IPS-18a (cell line): ENCODE data around the gene SLC7A8.
"Not testable (repeated sequence)": the region's sequence is repeated elsewhere in the genome, so short reads cannot be mapped to it uniquely, and the experiment has no call there.

ENCODE experiments used
- H3K27ac ChIP-seq: one replicate; pipeline ENCODE4 v1.5.1; 2013; ENCODE audit warnings: low read length
- H3K27me3 ChIP-seq: one replicate; pipeline ENCODE4 v1.6.1; 2013; ENCODE audit warnings: mild to moderate bottlenecking, low read length; ENCODE audit not compliant: control insufficient read depth, insufficient read depth
- H3K36me3 ChIP-seq: one replicate; pipeline ENCODE4 v1.6.1; 2013; ENCODE audit warnings: low read depth, low read length; ENCODE audit not compliant: control insufficient read depth
- H3K4me1 ChIP-seq: one replicate; pipeline ENCODE4 v1.6.1; 2013; ENCODE audit warnings: low read depth, low read length; ENCODE audit not compliant: control insufficient read depth
- H3K4me3 ChIP-seq: one replicate; pipeline ENCODE4 v1.5.1; 2013; ENCODE audit warnings: low read length
- H3K9ac ChIP-seq: one replicate; pipeline ENCODE4 v1.6.1; 2013; ENCODE audit warnings: mild to moderate bottlenecking, low read length, moderate library complexity
- H3K9me3 ChIP-seq: one replicate; pipeline ENCODE4 v1.6.1; 2013; ENCODE audit warnings: low read depth, low read length; ENCODE audit not compliant: control insufficient read depth

The SLC7A8 gene

DNA sequence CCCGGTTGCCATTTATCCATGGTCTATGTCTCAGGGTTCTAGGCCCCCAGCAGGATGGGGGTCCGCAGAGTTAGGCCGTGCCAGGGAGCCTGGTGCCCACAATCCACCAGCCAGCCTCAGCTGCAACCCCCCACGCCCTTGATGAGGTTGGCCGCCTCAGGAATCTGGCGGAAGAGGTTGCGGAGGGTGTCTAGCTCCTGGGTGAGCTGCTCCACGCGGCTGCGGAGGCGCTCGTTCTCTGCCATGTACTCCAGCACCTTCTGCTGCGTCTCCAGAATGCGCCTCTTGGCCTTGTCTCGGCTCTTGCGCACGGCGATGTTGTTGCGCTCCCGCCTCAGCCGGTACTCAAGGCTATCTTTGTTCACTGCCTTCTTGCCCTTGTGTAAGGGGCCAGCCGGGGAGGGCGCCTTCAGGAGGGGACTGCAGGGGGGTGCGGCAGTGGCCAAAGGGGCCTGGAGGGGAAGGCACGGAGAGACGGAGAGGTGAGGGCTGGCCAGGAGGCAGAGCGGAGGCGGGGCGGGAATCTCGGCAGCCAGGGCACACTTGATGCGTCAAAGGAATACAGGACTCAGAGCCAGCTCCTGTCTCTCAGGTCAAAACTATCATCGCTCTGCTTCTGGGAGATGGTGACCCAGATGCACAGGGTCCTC is 66.0 kb downstream of the SLC7A8 start:
- H3K4me1 ChIP-seq: peaks cover 11% of the 10 kb centered on the region
- no peak overlapping the region for H3K27ac ChIP-seq
- no peak overlapping the region for H3K4me3 ChIP-seq
- no peaks in the 10 kb centered on the region for H3K27me3 ChIP-seq
- H3K9ac ChIP-seq: no peak overlapping the region
- H3K9me3 ChIP-seq: no peaks in the 10 kb centered on the region
- no peaks in the 10 kb centered on the region for H3K36me3 ChIP-seq

DNA sequence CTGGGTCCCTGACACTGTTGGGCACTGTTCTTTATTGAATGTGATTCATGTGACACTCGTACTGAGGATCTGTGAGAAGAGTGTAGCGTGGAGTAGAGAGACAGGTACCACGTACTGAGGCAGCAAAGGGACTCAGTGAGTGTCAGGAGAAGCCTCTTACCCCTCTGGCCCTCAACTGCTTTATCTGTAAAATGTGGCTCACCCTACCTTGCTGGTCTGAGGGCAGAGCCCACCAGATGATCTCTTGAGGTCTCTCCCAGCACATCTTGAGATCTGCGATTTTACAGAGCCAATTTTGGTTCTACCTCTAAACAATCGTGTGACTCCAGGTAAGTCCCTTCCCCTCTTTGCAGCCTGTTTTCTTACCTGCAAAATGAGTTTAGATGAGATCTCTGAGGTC is 67.5 kb downstream of the SLC7A8 start:
- no peak overlapping the region for H3K4me3 ChIP-seq
- peaks cover 7% of the 10 kb centered on the region for H3K4me1 ChIP-seq
- H3K9ac ChIP-seq: no peak overlapping the region
- no peaks in the 10 kb centered on the region for H3K36me3 ChIP-seq
- no peaks in the 10 kb centered on the region for H3K9me3 ChIP-seq
- H3K27ac ChIP-seq: no peak overlapping the region
- peaks cover 3% of the 10 kb centered on the region for H3K27me3 ChIP-seq

DNA sequence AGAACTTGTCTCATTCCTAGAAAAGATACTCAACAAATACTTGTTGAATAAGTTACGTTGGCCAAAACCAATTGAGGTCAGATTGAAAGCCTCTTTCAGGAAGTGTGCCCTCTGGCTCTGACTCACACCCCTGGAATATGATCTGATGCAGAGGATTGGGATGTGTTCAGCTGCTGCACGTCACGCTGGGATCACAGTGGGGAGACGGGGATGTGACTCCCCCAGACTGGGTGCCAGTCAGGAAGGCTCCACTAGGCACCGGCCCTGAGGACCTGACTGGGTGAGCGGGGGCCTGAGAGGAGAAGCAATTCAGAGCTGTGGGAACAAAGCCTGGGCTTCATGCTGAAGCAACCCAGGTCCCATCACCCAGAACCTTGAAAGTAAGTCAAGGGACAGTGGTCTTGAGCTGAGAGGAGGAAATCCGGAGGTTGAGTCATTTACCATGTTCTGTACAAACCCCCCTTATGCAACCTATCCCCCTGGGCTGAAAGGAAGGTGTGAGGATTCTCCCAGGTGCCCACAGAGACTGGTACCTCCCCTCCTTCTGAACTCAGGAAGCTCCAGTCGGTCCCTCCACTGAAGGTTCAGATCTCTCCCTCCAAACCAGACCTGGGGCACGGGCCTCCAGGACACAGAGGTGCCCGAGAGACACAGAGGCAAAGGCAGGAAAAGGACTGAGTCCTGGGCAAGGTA is 68.3 kb downstream of the SLC7A8 start:
- H3K9me3 ChIP-seq: no peaks in the 10 kb centered on the region
- peaks cover 6% of the 10 kb centered on the region for H3K27me3 ChIP-seq
- no peaks in the 10 kb centered on the region for H3K36me3 ChIP-seq
- H3K4me3 ChIP-seq: no peak overlapping the region
- no peak overlapping the region for H3K27ac ChIP-seq
- H3K4me1 ChIP-seq: peaks cover 4% of the 10 kb centered on the region
- H3K9ac ChIP-seq: no peak overlapping the region

DNA sequence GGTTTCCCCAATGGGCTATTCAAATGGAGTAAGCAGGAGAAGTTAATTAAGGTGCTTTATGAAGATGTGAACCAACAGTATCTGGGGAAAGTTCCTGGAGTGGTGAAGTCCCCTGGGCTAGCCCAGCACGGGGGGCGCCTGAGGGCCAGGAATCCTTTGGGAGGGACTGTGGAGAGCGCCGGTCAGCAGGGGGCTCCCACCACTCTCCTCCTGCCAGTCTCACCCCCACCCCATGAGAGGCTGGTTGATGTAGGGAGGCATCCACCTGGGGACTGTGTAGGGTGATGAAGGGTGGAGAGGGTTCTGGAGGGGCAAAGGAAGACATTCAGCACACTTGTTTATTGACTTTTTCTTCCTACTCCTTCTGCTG is 68.8 kb downstream of the SLC7A8 start:
- H3K9ac ChIP-seq: no peak overlapping the region
- no peaks in the 10 kb centered on the region for H3K36me3 ChIP-seq
- no peaks in the 10 kb centered on the region for H3K9me3 ChIP-seq
- peaks cover 4% of the 10 kb centered on the region for H3K4me1 ChIP-seq
- H3K4me3 ChIP-seq: no peak overlapping the region
- H3K27me3 ChIP-seq: peaks cover 6% of the 10 kb centered on the region
- no peak overlapping the region for H3K27ac ChIP-seq

DNA sequence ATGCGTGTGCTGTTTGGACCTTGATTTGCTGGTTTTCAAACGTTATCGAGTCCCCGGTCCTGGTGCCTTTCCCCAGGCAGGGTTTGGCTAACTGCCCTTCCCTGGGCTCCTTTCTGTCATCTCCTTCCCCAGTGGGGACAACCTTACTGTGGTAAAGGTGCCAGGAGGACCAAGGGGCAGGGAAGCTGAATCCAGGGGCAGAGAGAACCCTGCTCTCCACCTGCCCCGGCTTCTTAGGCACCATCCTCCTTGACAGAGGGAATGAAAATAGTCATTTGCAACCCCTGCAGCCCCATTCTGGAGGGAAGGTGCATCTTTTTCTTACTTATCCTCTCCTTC is 69.4 kb downstream of the SLC7A8 start:
- Histone ChIP-seq H3K27ac (no peak overlapping the region), H3K4me3 (no peak overlapping the region), H3K9ac (no peak overlapping the region), H3K36me3 (no peaks in the 10 kb centered on the region), H3K27me3 (peaks cover 6% of the 10 kb centered on the region), H3K9me3 (no peaks in the 10 kb centered on the region), H3K4me1 (peaks cover under 1% of the 10 kb centered on the region)

DNA sequence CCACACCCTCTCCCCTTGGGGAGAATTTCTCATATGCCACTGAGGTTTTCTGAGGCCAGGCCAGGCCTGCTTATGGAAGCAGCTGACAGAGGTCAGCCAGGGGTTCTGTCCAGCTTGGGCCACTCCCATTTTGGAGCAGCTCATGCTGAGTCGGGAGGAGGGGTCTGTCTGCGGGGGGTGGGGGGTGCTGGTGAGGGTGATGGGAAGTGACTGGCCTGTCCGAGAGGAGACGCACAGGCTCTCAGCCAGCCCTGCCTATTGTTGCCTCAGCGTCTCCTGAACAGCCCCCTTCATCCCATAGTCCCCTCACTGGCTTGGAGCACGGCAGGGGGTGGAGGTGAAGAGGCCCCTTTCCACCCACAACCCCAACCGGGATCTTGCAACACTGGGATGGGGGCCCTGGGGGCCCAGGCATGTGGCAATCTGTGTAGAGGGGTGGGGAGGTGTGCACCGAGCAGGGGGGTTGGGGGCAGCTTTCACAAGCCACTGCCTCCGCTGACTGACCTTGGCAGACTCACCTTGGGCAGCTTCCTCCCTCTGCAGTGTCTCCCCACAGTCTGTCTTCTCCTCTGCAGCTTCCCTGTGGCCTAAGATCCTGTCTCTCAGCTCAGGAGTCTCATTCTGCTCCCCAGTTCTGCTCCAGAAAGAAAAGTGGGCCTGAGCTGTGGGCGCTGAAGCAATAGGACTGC is 69.9 kb downstream of the SLC7A8 start:
- Histone ChIP-seq H3K9ac (no peak overlapping the region), H3K36me3 (no peaks in the 10 kb centered on the region)

DNA sequence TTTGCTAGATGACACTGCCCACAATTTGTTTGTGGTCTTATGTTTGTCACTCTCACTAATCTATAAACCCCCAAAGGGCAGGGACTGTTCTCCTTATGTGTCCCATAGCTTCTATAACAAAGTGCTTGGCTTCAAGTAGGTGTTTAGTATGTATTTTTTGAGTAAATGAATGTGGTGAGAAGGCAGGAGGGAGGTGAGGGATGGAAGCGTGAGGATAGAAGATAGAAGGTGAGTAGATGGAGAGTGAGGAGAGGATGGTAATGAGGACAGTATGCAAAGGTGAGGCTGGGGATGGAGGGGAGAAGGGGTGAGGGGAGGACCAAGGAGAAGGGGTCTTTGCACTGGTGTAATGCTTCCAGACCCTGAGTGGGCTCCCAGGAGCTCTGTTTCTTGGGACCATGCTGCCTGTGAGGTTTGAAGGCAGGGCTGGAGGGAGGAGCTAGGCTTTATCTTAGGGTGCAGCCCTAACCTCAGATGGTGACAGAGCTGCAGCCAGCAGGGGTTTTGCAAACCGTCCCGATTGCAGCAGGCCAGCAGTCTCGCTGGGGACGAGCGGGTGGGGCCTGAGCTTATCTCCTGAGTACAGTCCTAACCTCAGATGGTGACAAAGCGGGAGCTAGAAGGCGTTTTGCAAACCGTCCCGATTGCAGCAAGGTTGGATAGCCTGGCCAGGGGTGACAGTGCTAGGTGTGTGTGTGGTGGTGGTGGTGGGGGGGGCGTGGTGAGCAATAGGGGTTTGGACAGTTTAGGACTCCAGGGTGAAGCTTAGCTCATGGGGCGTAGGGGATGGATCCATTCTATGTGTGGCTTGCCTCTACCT is 70.9 kb downstream of the SLC7A8 start:
- Histone ChIP-seq H3K27me3 (peaks cover 6% of the 10 kb centered on the region), H3K4me1 (no peaks in the 10 kb centered on the region), H3K27ac (no peak overlapping the region), H3K9ac (no peak overlapping the region), H3K36me3 (no peaks in the 10 kb centered on the region), H3K4me3 (no peak overlapping the region), H3K9me3 (no peaks in the 10 kb centered on the region)

More for the DNA sequence above, 69.9 kb downstream of the SLC7A8 start:
- Histone ChIP-seq H3K27ac (no peak overlapping the region), H3K4me1 (no peaks in the 10 kb centered on the region), H3K4me3 (no peak overlapping the region), H3K27me3 (peaks cover 6% of the 10 kb centered on the region), H3K9me3 (no peaks in the 10 kb centered on the region)

DNA sequence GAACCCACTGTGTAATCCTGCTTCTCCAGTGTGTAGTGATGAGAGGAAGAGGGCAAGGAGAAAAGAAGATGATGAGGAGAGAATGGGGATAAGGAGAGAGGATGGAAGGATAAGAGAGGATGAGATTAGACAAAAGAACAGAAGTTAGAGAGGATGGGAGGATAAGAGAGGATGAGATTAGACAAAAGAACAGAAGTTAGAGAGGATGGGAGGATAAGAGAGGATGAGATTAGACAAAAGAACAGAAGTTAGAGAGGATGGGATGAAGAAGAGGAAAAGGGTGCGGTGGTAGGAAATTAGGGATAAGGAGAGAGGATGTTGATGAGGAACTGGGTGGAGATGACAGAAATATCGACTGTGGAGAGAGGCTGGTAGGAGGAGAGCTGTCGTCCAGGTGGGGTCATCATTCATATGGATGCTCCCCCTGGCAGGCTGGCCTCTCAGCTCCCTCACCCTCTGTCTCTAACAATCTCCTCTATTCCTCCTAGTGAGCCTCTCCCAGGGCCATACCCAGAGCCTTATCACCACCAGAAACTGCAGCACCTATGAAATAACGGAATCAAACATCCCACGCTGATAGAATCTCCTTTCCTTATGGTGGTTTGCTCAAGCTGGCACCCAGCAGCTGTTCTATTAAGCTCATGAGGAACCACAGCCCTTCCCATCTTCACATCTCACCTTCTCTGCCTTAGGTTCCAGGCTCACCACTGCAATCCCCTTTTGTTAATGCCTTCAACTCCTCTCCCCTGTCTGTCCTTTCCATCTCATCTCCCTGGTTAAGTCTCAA is 72.7 kb downstream of the SLC7A8 start:
- peaks cover 6% of the 10 kb centered on the region for H3K27me3 ChIP-seq
- no peak overlapping the region for H3K27ac ChIP-seq
- H3K4me1 ChIP-seq: peaks cover 8% of the 10 kb centered on the region
- no peaks in the 10 kb centered on the region for H3K36me3 ChIP-seq
- no peaks in the 10 kb centered on the region for H3K9me3 ChIP-seq
- H3K4me3 ChIP-seq: no peak overlapping the region
- H3K9ac ChIP-seq: no peak overlapping the region

DNA sequence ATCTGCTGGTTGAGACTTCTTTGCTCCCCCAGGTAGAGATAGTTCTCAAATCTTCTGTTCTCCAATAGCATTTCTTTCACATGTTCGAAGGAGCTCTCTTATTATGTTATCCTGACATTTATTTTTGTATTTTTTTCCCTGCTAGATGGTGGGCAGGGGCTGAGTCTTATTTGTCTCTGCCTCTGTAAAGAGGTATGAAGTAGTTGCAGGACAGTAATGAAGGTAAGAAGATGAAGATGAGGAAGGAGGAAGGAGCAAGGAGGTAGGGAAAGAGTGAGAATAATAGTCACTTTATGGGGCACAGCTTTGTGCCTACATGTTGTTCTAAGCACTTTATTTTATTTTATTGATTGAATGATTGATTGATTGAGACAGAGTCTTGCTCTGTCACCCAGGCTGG is 73.7 kb downstream of the SLC7A8 start:
- Histone ChIP-seq H3K27me3 (peaks cover 6% of the 10 kb centered on the region), H3K4me1 (peaks cover 16% of the 10 kb centered on the region)

DNA sequence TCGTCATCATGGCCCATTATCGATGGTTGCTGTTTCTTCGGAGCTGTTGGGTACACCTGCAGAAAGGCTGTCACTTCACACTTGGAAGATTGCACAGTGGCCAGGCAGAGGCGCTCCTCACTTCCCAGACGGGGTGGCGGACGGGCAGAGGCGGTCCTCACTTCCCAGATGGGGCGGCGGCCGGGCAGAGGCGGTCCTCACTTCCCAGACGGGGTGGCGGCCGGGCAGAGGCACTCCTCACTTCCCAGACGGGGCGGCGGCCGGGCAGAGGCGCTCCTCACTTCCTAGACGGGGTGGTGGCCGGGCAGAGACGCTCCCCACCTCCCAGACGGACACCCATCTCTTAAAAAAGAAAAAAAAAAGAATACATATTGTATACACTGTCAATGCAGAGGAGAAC is 75.3 kb downstream of the SLC7A8 start:
- not testable (repeated sequence) for H3K4me3 ChIP-seq, H3K36me3 ChIP-seq, H3K27ac ChIP-seq, H3K9me3 ChIP-seq, H3K27me3 ChIP-seq, H3K9ac ChIP-seq
- H3K4me1 ChIP-seq: peaks cover 21% of the 10 kb centered on the region

More for the DNA sequence above, 73.7 kb downstream of the SLC7A8 start:
- Histone ChIP-seq H3K4me3 (no peak overlapping the region), H3K27ac (no peak overlapping the region), H3K9ac (no peak overlapping the region), H3K36me3 (no peaks in the 10 kb centered on the region), H3K9me3 (no peaks in the 10 kb centered on the region)

DNA sequence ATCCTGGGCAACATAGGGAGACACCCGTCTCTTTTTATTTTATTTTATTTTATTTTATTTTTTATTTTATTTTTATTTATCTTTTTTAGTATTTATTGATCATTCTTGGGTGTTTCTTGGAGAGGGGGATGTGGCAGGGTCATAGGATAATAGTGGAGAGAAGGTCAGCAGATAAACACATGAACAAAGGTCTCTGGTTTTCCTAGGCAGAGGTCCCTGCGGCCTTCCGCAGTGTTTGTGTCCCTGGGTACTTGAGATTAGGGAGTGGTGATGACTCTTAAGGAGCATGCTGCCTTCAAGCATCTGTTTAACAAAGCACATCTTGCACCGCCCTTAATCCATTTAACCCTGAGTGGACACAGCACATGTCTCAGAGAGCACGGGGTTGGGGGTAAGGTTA is 75.8 kb downstream of the SLC7A8 start:
- not testable (repeated sequence) for H3K36me3 ChIP-seq, H3K9me3 ChIP-seq, H3K9ac ChIP-seq, H3K27me3 ChIP-seq, H3K4me3 ChIP-seq, H3K27ac ChIP-seq
- peaks cover 21% of the 10 kb centered on the region for H3K4me1 ChIP-seq
